ENCODE data around the gene CLEC14A.

Gene CLEC14A

GRCh38 chr14:38254571-38255407 lies 1.1 kb downstream of the CLEC14A start:
- H3K36me3 ChIP-seq (ENCODE audit: control insufficient read depth, insufficient read depth, low read length), result no peaks in the 10 kb centered on the region
- TF ChIP-seq CTCF (IDR thresholded peaks at IDR 0.05; ENCODE audit: insufficient read depth, low read length, poor library complexity, severe bottlenecking), result no peak
- no peak overlapping the region for H3K4me3 ChIP-seq (replicated peaks; ENCODE audit: low read depth, low read length)
- no peak for DNase-seq (ENCODE audit: extremely low read depth, insufficient read length)
- H3K27me3 ChIP-seq (replicated peaks; ENCODE audit: control insufficient read depth, insufficient read depth, low read length), result no peaks in the 10 kb centered on the region

GRCh38 chr14:38253676-38254075 lies 2.2 kb downstream of the CLEC14A start:
- no peak for TF ChIP-seq CTCF (IDR thresholded peaks at IDR 0.05; ENCODE audit: insufficient read depth, low read length, poor library complexity, severe bottlenecking)
- Histone ChIP-seq H3K4me3 (replicated peaks; ENCODE audit: low read depth, low read length) (no peak overlapping the region), H3K36me3 (ENCODE audit: control insufficient read depth, insufficient read depth, low read length) (no peaks in the 10 kb centered on the region), H3K27me3 (replicated peaks; ENCODE audit: control insufficient read depth, insufficient read depth, low read length) (no peaks in the 10 kb centered on the region)
- DNase-seq (ENCODE audit: extremely low read depth, insufficient read length), result no peak

- no peaks in the 10 kb centered on the region for H3K27me3 ChIP-seq (replicated peaks; ENCODE audit: control insufficient read depth, insufficient read depth, low read length)
- no peak for TF ChIP-seq CTCF (IDR thresholded peaks at IDR 0.05; ENCODE audit: insufficient read depth, low read length, poor library complexity, severe bottlenecking)
- H3K36me3 ChIP-seq (ENCODE audit: control insufficient read depth, insufficient read depth, low read length), result no peaks in the 10 kb centered on the region
- DNase-seq (ENCODE audit: extremely low read depth, insufficient read length), result no peak
- no peak overlapping the region for H3K4me3 ChIP-seq (replicated peaks; ENCODE audit: low read depth, low read length)
Observed at GRCh38 chr14:38252066-38252710, 3.7 kb downstream of the CLEC14A start.

GRCh38 chr14:38250331-38250730 lies 5.6 kb downstream of the CLEC14A start:
- Histone ChIP-seq H3K4me3 (replicated peaks; ENCODE audit: low read depth, low read length) (no peak overlapping the region), H3K27me3 (replicated peaks; ENCODE audit: control insufficient read depth, insufficient read depth, low read length) (no peaks in the 10 kb centered on the region), H3K36me3 (ENCODE audit: control insufficient read depth, insufficient read depth, low read length) (no peaks in the 10 kb centered on the region)
- no peak for TF ChIP-seq CTCF (IDR thresholded peaks at IDR 0.05; ENCODE audit: insufficient read depth, low read length, poor library complexity, severe bottlenecking)
- no peak for DNase-seq (ENCODE audit: extremely low read depth, insufficient read length)

- no peaks in the 10 kb centered on the region for H3K27me3 ChIP-seq (replicated peaks; ENCODE audit: control insufficient read depth, insufficient read depth, low read length)
- no peak overlapping the region for H3K4me3 ChIP-seq (replicated peaks; ENCODE audit: low read depth, low read length)
- H3K36me3 ChIP-seq (ENCODE audit: control insufficient read depth, insufficient read depth, low read length), result no peaks in the 10 kb centered on the region
- TF ChIP-seq CTCF (IDR thresholded peaks at IDR 0.05; ENCODE audit: insufficient read depth, low read length, poor library complexity, severe bottlenecking), result no peak
- DNase-seq (ENCODE audit: extremely low read depth, insufficient read length), result no peak
Observed at GRCh38 chr14:38248321-38249028, 7.4 kb downstream of the CLEC14A start.
